OCI-LY1 (cell line): Measurements from ENCODE around the gene TIPRL.
A peak's percentile ranks its signal among the peaks of the same experiment; 100 is the strongest.

Experiments
- H2AFZ ChIP-seq: fragments of 200-600 bp; sonication (generic), shearing (Covaris generic); 2 replicates; pipeline ENCODE4 v1.6.0; 2014; ENCODE audit warnings: antibody characterized with exemption, mild to moderate bottlenecking, low read length
- H3F3A ChIP-seq: fragments of 200-600 bp; sonication (generic), shearing (Covaris generic); 2 replicates; pipeline ENCODE4 v1.6.0; 2014; ENCODE audit warnings: mild to moderate bottlenecking, antibody characterized with exemption, low read length, moderate library complexity; ENCODE audit not compliant: insufficient read depth
- H3K27ac ChIP-seq: fragments of 200-600 bp; sonication (generic); 2 replicates; pipeline ENCODE4 v1.5.1; 2014; ENCODE audit warnings: low read length, mixed run types, mild to moderate bottlenecking, low read depth; ENCODE audit not compliant: poor library complexity, severe bottlenecking
- H3K27me3 ChIP-seq: fragments of 200-600 bp; sonication (generic); 2 replicates; pipeline ENCODE4 v1.6.0; 2014; ENCODE audit warnings: antibody characterized with exemption, mild to moderate bottlenecking, low read length, moderate library complexity; ENCODE audit not compliant: insufficient read depth
- H3K36me3 ChIP-seq: fragments of 200-600 bp; sonication (generic); 2 replicates; pipeline ENCODE4 v1.6.1; 2014; ENCODE audit warnings: mild to moderate bottlenecking, antibody characterized with exemption, low read length, moderate library complexity, mixed read lengths; ENCODE audit not compliant: insufficient read depth
- H3K4me1 ChIP-seq: fragments of 200-600 bp; sonication (generic); 2 replicates; pipeline ENCODE4 v1.5.1; 2014; ENCODE audit warnings: mild to moderate bottlenecking, low read length, moderate library complexity; ENCODE audit not compliant: insufficient read depth, severe bottlenecking
- H3K4me2 ChIP-seq: fragments of 200-600 bp; sonication (generic), shearing (Covaris generic); 2 replicates; pipeline ENCODE4 v1.6.1; 2014; ENCODE audit warnings: low read length
- H3K4me3 ChIP-seq: fragments of 200-600 bp; sonication (generic); 2 replicates; pipeline ENCODE4 v1.5.1; 2014; ENCODE audit warnings: low read length, low read depth, mild to moderate bottlenecking, mixed read lengths; ENCODE audit not compliant: poor library complexity, severe bottlenecking
- H3K79me2 ChIP-seq: fragments of 200-600 bp; shearing (Covaris generic); 2 replicates; pipeline ENCODE4 v1.6.1; 2016; ENCODE audit warnings: mixed run types, low read length, mixed read lengths; ENCODE audit not compliant: insufficient read depth
- H3K9ac ChIP-seq: fragments of 200-600 bp; sonication (generic), shearing (Covaris generic); 2 replicates; pipeline ENCODE4 v1.6.1; 2014; ENCODE audit warnings: mild to moderate bottlenecking, low read length, mixed read lengths
- H3K9me2 ChIP-seq: fragments of 200-600 bp; sonication (generic), shearing (Covaris generic); 2 replicates; pipeline ENCODE4 v1.6.1; 2014; ENCODE audit warnings: low read depth, mild to moderate bottlenecking, low read length, mixed read lengths
- H3K9me3 ChIP-seq: fragments of 200-600 bp; shearing (Covaris generic); 2 replicates; pipeline ENCODE4 v1.6.1; 2014; ENCODE audit warnings: low read length, mixed read lengths
- H4K20me1 ChIP-seq: fragments of 200-600 bp; sonication (generic), shearing (Covaris generic); 2 replicates; pipeline ENCODE4 v1.6.0; 2016; ENCODE audit warnings: mild to moderate bottlenecking, low read length; ENCODE audit not compliant: insufficient read depth
- EZH2 ChIP-seq: fragments of 200-600 bp; sonication (generic), shearing (Covaris generic); IDR thresholded peaks from 2 replicates; pipeline ENCODE4 v1.8.0; 2017; ENCODE audit warnings: borderline replicate concordance, mixed run types, mild to moderate bottlenecking, antibody characterized with exemption, low read length, moderate library complexity, mixed read lengths
- TF ChIP-seq, protein P1 (sequence below): fragments of 200-600 bp; sonication (generic), shearing (Covaris generic); IDR thresholded peaks from 2 replicates; pipeline ENCODE4 v1.5.1; 2017; ENCODE audit warnings: mild to moderate bottlenecking, antibody characterized with exemption, low read length, moderate library complexity, mixed read lengths

The TIPRL gene

DNA sequence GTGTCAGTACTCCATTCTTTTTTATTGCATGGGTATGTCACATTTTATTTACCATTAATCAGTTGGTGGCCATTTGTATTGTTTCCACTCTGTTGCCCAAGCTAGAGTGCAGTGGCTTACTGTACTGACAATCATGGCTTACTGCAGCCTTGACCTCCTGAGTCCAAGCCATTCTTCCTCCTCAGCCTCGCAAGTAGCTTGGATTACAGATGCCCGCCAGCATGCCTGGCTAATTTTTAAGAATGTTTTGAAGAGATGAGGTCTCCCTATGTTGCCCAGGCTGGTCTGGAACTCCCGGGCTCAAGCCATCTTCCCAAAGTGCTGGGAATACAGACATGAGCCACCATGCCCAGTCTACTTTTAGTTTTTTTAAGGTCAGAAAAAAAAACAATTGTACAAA, 46.2 kb downstream of the TIPRL start:
- H3K9ac ChIP-seq, result peak overlapping the region; percentile 88
- H3K27me3 ChIP-seq, result no peaks in the 10 kb centered on the region; the same call in 1 of the 2 replicates
- no peaks in the 10 kb centered on the region for H3F3A ChIP-seq
- H3K79me2 ChIP-seq, result peaks cover 40% of the 10 kb centered on the region
- H3K4me1 ChIP-seq, result peaks cover 43% of the 10 kb centered on the region
- no peaks in the 10 kb centered on the region for H3K9me3 ChIP-seq
- no peaks in the 10 kb centered on the region for H4K20me1 ChIP-seq
- H2AFZ ChIP-seq, result no peak overlapping the region
- H3K9me2 ChIP-seq, result no peaks in the 10 kb centered on the region
- TF ChIP-seq, protein P1, sequence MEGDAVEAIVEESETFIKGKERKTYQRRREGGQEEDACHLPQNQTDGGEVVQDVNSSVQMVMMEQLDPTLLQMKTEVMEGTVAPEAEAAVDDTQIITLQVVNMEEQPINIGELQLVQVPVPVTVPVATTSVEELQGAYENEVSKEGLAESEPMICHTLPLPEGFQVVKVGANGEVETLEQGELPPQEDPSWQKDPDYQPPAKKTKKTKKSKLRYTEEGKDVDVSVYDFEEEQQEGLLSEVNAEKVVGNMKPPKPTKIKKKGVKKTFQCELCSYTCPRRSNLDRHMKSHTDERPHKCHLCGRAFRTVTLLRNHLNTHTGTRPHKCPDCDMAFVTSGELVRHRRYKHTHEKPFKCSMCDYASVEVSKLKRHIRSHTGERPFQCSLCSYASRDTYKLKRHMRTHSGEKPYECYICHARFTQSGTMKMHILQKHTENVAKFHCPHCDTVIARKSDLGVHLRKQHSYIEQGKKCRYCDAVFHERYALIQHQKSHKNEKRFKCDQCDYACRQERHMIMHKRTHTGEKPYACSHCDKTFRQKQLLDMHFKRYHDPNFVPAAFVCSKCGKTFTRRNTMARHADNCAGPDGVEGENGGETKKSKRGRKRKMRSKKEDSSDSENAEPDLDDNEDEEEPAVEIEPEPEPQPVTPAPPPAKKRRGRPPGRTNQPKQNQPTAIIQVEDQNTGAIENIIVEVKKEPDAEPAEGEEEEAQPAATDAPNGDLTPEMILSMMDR, result no peak
- no peak overlapping the region for H3K27ac ChIP-seq
- H3K4me3 ChIP-seq, result peak overlapping the region; percentile 93
- H3K4me2 ChIP-seq, result peak overlapping the region; percentile 77
- H3K36me3 ChIP-seq, result peaks cover 7% of the 10 kb centered on the region

- H3K36me3 ChIP-seq, result peaks cover 14% of the 10 kb centered on the region
- H3K9ac ChIP-seq, result peak within 1 kb of the TSS; percentile 88
- H3K4me2 ChIP-seq, result peak within 1 kb of the TSS; percentile 77
- H3K27me3 ChIP-seq, result no peaks in the 10 kb centered on the region; the same call in 1 of the 2 replicates
- no peaks in the 10 kb centered on the region for H3K9me3 ChIP-seq
- no peaks in the 10 kb centered on the region for H3F3A ChIP-seq
- peak within 1 kb of the TSS; percentile 93 for H3K4me3 ChIP-seq
- no peaks in the 10 kb centered on the region for H4K20me1 ChIP-seq
- peak within 1 kb of the TSS; percentile 47; the same call in 1 of the 2 replicates for H2AFZ ChIP-seq
- H3K9me2 ChIP-seq, result no peaks in the 10 kb centered on the region
- H3K27ac ChIP-seq, result peak within 1 kb of the TSS; percentile 74
- peaks cover 43% of the 10 kb centered on the region for H3K4me1 ChIP-seq
- peaks cover 43% of the 10 kb centered on the region for H3K79me2 ChIP-seq
- no peak for TF ChIP-seq EZH2
- TF ChIP-seq, protein P1, result no peak
These were observed 46.9 kb downstream of the TIPRL start, which contains the start of gene SFT2D2 for GRCh38 chr1:168225476-168226190. SFT2D2 (plus strand) TSS chr1:168226004; CDS start chr1:168226080, 76 bp downstream.

- Histone ChIP-seq H3K79me2 (peaks cover 46% of the 10 kb centered on the region), H3K36me3 (peaks cover 33% of the 10 kb centered on the region), H3K9ac (peak overlapping the region; percentile 88), H4K20me1 (no peaks in the 10 kb centered on the region), H3K4me1 (peaks cover 43% of the 10 kb centered on the region), H3K4me2 (peak overlapping the region; percentile 77), H3K4me3 (peak overlapping the region; percentile 93), H3F3A (no peaks in the 10 kb centered on the region), H2AFZ (no peak overlapping the region), H3K27me3 (no peaks in the 10 kb centered on the region; the same call in 1 of the 2 replicates), H3K9me3 (no peaks in the 10 kb centered on the region), H3K27ac (peak overlapping the region; percentile 74), H3K9me2 (no peaks in the 10 kb centered on the region)
- no peak for TF ChIP-seq EZH2
- TF ChIP-seq, protein P1, result no peak
These were observed 48.9 kb downstream of the TIPRL start for GRCh38 chr1:168227620-168228019.
